ENCODE data around the gene KIAA1671.

The KIAA1671 gene

DNA sequence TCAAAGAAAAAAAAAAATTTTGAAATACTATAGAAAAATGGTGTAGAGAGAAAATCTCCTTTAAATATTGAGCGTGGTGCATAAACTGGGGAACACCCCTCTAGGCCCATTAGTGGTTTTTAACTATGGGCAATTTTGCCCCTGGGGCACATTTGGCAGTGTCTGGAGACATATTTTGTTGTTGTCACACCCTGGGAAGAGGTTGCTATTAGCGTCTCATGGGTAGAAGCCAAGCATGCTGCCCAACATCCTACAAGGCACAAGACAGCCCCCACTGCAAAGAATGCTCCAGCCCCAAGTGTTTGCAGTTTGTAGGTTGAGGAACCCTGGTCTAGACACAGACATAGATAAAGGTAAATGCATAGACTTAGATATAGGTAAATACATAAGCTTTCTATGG lies 92.6 kb downstream of the KIAA1671 start:
- no peak for DNase-seq (ENCODE audit: low read depth)

DNA sequence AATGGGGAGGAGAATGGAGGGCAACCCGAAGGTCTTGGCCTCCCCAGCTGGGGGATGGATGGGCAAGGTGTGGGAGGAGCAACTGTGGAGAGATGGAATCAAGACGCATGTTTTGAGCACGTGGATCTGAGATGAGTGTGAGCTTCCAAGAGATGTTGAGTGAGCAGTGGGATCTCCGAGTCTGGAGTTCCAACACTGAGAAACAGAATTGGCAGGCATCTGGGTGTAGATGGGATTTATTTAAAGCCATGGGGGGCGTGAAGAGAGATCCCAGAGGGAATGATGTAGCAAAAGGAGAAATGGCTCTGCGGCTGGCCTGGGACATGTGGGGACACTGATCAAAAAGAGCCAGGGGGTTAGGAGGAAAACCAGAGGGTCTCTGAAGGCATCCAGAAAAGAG lies 95.6 kb downstream of the KIAA1671 start:
- no peak for DNase-seq (ENCODE audit: low read depth)

DNA sequence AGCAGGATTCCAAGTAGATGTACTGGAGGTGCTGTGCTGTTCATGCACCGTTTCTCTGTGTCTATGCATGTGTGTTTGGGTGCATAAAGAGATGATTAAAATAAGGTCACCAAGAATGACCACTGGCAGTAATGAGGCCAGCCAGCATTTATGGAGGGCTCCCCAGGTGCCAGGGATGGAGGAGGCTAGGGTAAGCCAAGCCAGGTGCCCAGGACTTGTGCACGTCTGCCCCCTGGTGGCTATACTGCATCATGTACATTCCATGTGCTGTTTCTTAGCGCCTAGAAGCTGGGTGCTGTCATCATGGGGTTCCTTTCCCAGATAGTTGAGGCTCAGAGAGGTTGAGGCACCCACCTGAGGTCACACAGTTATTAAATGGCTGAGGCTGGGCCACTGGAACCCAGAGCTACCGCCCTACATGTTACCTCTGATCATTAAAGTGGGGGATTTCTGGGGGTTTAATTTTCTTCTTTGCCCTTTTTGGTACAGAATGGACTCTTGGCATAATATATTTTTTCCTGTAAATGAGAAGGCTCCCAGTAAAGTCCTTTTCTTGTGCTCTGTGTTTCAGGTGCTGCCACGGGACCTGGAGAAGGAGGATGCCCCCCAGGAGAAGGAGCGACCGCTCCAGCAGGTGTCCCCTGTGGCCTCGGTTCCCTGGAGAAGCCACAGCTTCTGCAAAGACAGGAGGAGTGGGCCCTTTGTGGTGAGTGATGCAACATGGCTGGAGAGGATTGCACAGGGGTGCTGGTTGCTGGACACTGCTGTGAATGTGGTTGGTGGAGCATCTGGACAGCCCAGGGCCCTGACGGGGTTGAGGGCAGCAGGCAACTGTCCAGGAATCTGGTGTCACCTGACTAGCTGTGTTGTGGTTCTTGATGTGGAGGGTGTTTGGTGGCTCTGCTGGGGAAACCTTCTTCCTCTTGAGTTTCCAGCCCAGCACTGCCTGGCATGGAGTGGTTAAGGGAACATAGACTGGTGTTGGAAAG lies 96.4 kb downstream of the KIAA1671 start:
- DNase-seq (ENCODE audit: low read depth): peak; percentile 53

DNA sequence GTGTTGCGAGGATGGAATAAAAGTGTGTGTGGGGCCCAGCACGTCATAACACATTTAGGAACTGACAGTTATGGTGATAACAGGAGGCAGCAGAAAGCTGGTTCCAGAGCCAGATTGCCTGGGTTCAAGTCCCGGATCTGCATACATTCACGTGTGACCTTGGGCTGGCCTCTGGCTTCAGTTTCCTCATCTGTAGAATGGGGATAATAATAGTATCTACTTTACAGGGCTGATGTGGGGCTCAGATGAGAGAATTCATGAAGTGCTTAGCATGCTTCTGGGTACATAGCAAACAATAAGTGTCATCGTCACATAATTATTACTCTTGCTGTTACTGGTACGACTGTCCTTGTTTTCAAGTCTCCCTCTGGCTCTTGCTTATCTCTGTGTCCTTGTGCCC lies 97.3 kb downstream of the KIAA1671 start:
- DNase-seq (ENCODE audit: low read depth): no peak

DNA sequence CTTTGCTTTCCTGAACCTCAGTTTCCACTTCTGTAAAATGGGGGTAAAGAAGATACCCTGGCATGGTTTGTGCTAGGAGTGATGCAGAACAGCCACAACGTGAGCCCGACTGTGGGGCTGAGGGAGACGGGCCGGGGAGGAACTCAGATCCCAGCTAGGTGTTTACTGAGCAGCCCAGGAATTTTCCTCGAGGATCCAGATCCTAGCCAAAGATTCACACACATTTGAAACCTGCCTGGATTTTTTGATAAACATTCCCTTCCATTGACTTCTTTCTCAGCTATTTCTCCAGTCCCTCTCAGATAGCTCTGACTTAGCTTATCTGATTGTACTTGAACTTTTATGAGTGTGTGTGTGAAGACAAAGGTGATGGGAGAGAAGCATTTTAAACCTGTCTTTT lies 98.0 kb downstream of the KIAA1671 start:
- no peak for DNase-seq (ENCODE audit: low read depth)

DNA sequence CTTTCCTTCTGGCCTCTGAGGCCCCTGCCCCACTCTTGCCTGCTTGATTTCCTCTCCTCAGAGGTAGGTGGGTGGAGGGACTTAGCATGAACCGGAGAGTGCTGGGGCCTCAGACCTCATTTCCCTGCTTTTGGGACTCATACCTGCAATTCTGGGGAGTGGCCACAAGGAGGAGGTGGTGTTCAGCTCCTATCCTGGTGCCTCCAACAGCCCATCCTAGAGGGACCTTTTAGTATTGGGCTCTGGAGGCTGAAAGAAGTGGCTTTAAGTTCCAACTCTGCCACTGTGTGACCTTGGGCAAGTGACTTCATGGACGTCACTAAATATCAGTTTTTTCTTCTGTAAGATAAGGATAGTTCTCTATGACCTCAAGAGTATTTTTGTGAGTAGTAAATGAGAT lies 98.6 kb downstream of the KIAA1671 start:
- DNase-seq (ENCODE audit: low read depth): no peak

DNA sequence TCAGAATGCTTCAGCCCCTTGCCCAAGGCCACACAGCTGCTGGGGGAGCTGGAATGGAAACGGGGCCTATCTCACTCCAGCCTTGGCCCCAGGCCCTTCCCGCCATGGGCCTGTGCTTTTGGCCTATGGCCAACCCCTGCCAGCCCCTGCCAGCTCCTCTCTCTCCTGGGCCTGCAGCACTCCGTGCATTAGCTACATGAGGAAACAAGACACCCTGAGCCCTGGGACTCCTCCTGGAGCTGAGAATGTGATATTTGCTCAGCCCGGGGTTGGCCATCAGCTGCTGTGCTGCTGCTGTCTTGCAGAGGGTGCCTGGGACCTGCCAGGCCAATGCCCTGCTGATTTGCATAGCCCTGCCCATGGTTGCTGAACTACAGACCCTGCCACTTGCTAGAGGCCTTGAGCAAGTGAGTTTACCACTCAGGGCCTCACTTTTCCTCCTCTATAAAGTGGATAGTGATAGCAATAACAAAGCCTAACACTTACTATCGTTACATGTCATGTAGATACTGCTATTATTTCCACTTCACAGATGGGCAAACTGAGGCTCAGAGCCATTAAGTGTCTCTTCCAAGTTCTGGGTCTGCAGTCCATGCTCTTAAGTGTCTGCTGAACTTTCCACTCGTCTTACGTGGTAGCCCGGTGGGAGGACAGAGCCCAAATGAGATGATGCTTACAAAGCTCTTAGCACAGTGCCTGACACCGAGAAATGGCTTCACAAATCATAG lies 99.6 kb downstream of the KIAA1671 start:
- DNase-seq (ENCODE audit: low read depth): no peak

DNA sequence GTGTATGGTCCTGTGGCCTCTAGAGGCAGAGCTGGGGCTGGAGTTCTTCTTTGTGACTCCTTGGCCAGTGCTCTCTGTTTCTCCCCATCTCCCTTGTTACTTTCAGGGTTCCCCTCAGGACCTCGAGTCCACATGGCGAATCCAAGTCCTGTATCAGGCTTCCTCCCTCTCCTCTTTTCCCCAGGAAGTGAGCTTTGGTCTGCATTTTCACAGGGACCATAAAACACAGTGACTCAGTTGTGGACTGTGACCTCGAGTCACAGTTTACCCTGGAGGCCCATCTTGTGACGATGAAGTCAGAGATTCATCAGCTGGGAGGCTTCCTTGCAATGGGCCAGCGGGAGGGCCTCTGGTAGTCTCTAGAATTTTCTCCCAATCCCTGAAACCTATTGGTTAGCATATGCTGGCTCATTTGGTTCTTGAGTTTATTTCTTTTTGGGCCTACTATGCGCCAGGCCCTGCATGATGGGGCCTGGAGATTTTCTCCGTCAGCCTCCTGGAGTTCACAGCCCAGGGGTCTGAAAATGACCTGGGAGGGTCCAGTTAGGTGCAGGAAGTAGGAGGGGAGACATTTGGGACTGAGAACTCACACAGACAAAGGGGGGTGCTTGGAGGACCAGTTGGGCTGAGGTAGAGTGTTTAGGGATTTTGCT lies 100.8 kb downstream of the KIAA1671 start:
- DNase-seq (ENCODE audit: low read depth): no peak

DNA sequence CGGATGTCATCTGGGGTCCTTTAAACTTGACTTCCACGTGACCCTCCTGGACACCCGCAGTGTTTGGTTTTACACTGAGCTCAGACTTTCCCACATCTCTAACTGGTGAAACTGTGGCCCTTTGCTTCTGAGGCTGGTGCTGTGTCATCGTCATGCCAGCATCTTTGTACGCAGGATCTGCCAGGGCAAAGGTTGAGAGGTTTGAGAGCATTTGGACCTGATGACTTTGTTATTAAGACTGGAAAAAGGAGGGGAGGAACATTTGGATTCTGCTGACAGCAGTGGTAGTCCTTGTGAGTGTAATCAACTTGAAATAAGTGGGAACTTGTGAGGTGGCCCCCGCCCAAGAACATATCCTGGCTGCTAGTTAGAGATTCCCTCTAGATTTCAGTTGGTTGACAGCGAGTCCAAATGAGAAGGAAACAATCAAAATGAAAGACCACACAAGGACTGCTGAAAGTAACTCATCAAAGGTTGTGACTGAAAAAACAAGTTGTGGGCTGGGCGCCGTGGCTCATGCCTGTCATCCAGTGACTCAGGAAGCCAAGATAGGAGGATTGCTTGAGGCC lies 102.5 kb downstream of the KIAA1671 start:
- no peak for DNase-seq (ENCODE audit: low read depth)

DNA sequence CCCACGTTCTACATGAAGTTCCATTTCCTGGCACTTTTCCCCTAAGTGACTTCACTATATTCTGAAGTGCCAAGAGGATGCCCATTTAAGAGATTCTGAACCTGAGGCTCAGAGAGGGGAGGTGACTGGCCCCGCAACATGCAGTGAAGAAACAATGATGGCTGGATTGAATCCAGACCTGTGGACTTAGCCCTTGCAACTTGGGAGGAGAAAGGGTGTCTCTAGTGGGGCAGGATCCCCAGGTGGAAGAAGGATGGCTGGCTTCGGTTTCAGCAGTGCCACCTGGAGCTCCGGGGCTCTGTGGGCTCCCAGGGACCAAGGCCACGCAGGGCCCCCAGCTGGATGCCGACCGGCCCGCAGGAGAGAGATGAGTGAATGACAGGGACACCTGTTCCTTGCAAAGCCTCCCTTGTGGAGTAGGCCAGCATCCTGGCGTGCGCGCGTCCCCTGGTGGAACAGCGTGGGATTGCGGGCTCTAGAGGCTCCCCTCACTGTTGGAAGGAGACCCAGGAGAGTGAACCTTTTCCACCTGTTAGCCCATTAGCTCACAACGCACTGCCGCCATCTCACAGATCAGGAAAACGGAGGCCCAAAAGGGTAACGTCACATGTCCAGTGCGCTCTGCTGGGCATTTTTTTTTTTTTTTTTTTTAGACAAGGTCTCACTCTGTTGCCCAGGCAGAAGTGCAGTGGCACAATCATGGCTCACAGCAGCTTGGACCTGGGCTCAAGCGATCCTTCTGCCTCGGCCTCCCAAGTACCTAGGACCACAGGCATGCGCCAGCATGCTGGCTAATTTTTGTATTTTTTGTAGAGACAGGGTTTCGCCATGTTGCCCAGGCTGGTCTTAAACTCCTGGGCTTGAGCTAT lies 104.7 kb downstream of the KIAA1671 start:
- peak; percentile 20 for DNase-seq (ENCODE audit: low read depth)

DNA sequence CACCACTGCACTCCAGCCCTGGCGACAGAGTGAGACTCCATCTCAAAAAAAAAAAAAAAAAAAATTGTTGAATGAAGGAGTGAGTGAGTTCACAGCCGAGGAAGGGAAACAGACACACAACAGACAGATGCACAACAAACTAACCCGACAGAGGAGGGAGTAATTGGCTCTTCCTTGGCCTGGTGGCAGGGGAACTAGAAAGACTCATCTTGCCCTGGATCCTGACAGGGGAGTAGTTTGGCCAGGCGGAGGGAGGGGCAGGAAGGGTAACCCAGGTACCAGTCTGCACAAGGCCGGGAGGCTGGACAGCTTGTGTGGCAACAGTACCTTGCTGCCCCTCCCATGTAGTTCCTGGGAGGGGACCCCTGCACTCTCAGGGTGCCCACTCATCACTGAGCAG lies 106.9 kb downstream of the KIAA1671 start:
- no peak for DNase-seq (ENCODE audit: low read depth)

DNA sequence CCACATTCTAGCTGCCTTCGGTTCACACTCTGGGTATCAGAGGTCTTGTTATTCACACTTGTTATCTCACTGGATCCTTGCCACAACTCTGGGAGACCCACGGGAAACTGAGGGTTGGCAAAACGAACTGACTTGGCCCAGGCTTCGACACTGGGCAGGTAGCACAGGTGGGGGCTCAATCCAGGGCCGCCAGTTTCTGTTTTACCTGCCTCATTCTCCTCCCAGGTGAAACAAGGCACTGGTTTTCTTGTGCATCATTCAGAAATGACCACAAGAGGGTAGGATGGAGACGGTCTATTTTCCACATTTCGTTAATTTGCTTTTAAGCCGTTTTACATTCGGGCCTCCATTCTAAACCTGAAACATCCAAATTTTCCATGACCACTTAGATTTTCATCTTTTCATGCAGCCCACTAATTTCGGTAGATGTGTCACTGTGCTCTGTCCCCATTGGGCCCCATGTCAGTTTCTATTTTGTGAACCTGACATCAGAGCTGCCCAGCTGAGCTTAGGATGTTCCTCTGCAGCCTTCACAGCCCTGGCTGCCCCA lies 108.1 kb downstream of the KIAA1671 start:
- DNase-seq (ENCODE audit: low read depth): no peak

DNA sequence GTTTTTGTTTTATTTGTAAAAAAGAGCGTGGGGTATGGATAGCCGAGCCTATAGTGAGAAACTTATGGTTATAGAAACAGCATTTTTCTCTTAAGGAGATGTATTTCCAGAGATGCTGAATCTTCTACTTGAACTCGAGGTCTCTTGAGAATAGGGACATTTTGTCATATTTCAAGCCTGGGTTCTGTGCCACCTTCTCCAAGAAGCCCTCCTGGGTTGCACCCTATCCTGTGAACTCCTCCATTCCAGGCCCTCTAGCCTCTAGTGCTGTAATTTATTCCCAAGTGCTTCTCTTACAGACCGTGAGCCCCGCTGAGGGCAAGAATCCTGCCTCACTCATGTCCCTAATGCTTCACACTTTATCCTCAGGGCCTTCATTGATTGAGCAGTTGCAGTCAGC lies 108.6 kb downstream of the KIAA1671 start:
- DNase-seq (ENCODE audit: low read depth): no peak

DNA sequence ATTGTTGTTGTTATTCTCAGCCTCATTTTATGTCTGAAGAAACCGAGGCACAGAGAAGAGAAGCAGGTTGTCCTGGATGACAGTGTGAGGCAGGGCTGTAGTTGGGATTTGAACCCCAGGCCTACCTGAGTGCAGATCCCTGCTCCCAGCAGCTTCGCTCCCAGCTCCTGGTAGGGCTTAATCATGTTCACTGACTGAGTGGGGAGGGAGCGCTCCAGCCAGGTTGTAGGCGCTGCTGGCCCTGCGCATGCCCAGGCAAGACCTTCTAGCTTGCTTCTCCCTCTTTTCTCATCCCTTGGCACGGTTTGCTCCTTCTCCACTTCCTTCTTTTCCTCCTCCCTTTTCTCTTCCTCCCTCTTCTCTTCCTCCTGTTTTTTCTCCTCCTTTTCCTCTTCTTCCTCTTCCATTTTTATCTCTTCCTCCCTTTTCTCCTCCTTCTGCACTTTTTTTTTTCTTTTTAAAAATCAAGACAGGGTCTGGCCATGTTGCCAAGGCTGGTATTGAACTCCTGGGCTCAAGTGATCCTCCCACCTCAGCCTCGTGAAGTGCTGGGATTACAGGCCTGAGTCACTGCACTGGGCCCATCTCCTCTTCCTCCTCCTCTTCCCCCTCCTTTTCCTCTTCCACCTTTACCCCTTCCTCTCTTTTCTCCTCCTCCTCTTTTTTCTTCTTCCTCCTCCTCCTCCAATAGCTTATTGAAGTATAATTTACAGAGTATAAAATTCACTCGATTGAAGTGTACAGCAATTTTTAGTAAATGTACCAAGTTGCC lies 109.3 kb downstream of the KIAA1671 start:
- DNase-seq (ENCODE audit: low read depth): no peak

DNA sequence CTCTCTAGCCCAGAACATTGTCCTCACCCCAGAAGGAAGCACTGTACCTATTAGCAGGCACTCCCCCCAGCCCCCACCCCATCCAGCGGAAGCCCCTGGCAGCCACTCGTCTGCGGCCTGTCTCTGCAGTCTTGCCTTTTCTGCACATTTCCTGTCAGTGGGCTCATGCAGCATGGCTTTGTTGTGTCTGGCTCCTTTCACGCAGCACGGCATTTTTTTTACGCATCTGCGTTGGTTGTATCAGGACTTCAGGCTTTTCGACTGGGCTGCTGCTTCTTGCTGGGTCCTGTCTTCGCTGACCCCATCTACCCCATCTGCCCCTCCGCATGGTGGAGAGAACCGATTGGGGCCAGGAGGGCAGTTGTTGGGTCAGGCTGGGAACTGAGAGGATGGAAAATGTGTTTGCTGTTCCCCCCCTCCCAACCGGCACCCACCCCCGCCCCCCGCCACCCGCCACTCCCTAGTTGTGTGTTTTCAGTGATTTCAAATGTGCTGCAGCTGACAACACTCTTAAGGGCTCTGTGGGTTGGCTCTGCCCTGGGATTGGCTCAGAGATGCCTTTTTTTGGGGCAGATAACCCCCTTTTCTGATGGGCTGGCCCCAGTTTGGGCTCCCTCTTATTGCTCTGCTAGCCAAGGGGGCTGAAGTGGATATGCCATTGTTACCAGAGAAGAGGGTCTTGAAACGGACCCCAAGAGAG lies 110.0 kb downstream of the KIAA1671 start:
- DNase-seq (ENCODE audit: low read depth): no peak

DNA sequence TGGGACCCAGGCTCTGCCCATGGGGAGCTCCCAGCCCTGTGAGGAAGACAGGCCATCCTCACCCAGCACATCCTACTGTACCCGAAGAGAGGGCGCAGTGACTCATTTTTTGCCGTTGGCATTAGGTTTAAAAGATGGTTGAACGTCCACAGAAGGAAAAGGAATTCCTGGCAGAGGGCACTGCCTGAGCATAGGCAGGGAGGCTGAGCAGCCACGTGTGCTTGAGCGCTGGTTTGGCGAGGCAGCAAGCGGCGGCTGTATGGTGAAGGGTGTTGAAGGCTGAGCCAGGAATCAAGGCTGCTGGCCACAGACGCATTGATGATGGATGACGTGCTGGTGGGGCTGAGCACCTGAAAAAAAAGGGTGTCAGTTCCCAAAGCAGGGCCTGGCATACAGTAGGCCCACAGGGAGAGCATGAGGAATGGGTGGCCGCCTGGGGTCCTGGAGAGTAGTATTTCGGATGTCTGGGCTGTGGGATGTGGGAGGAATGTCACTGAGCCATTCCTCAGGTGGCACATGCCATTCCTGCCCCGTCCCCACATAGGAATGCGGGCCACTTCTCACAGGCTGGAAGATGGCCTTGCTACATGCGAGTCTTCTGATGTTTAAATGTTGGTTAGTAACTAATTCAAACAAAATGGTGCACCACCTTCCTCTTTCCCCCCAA lies 112.5 kb downstream of the KIAA1671 start:
- DNase-seq (ENCODE audit: low read depth): no peak

DNA sequence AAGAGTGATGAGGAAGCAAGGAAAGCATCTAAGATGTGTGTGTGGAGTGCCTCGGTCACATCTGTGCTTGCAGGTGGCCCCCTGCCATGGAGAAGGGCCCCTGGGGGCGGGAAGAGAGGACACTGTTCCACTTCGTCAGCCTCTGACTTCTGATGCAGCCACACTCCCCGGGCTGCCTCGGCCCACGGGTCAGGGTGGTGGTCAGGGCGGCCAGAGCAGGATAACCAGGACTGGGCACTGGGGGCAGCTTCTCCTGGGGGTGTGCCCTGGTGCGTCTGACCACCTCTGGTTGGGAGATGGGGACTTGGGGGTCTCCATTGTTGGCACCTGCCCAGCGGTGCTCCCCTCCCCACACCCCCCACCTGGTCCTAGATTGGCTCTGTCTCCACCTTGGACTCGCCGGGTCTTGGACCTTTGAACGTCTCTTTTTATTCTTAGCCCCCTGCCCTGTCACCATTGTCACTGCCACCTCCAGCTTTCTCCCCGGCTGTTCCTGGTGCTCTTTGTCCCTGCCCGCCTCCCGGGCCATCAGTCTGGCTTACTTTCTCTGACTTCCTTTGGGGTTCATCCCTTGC lies 114.4 kb downstream of the KIAA1671 start:
- no peak for DNase-seq (ENCODE audit: low read depth)

DNA sequence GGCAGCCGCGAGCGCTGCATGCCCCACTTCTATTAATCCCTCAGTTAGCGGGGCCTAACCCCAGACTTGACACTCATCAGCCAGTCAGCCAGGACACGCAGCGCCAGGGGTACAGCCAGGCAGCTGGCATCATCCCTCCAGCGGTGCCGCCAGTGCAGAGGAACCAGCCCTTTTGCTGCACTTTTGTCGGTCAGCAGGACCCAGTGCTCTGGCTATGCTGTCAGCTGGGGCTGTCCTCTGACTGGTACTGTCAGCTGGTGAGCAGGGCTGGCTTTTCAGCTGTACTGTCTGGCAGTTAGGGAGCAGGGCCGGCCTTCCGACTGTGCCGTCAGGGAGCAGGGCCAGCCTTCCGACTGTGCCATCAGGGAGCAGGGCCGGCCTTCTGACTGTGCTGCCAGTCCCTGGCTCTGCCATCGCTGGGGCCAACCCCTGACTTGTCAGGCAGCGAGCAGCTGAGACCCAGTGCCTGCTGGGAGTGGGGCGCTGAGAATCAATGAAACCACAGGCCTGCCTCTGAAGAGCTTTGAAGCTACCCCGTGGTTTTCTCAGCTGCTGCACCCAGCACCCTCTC lies 115.4 kb downstream of the KIAA1671 start:
- no peak for DNase-seq (ENCODE audit: low read depth)

All from iris pigment epithelial cell (primary cell).